Transverse colon (tissue), 4 donors: ENCODE data around the gene LRRC23. TPM values are rescaled to one million over a fixed set of nuclear protein-coding genes. Genes with fewer than 3 reads are reported as not detected.
"Not testable (repeated sequence)": the region's sequence is repeated elsewhere in the genome, so short reads cannot be mapped to it uniquely, and the experiment has no call there.

ENCODE experiments used
- DNase-seq: peaks from one replicate; pipeline ENCODE4 v3.0.0-alpha.2; 2019
- H3K27ac ChIP-seq, 4 donors: fragments of 200-600 bp; sonication (generic); 2 replicates each; pipeline ENCODE4 v1.5.1; 2016 to 2018; ENCODE audit warnings: inconsistent platforms in 4 of 4
- H3K27me3 ChIP-seq: fragments of 200-600 bp; sonication (generic); 2 replicates; pipeline ENCODE4 v1.5.1; 2017; ENCODE audit warnings: inconsistent platforms
- H3K36me3 ChIP-seq, 4 donors: fragments of 200-600 bp; sonication (generic); 2 replicates each; pipeline ENCODE4 v1.5.1; 2017 to 2019; ENCODE audit warnings: inconsistent platforms in 4 of 4
- H3K4me1 ChIP-seq, 4 donors: fragments of 200-600 bp; sonication (generic); 2 replicates each; pipeline ENCODE4 v1.5.1; 2017 to 2020; ENCODE audit warnings: inconsistent platforms in 4 of 4
- H3K4me3 ChIP-seq, 4 donors: fragments of 200-600 bp; sonication (generic); 1 replicate in 1 of 4; 2 replicates in 3 of 4; pipeline versions ENCODE4 v1.5.1 to v1.6.1; 2017 to 2019; ENCODE audit warnings: inconsistent platforms in 4 of 4
- H3K9me3 ChIP-seq, 2 donors: fragments of 200-600 bp; sonication (generic); 2 replicates each; pipeline ENCODE4 v1.5.1; 2017 to 2019; ENCODE audit warnings: inconsistent platforms in 2 of 2
- EP300 ChIP-seq: sonication (generic); formaldehyde crosslinking; IDR thresholded peaks from one replicate; pipeline ENCODE4 v1.6.1; 2017; ENCODE audit warnings: antibody characterized with exemption, low read depth
- POLR2A ChIP-seq: fragments of 450-650 bp; IDR thresholded peaks from one replicate; pipeline ENCODE4 v1.6.1; 2016; ENCODE audit warnings: antibody characterized with exemption, mild to moderate bottlenecking, moderate library complexity
- POLR2AphosphoS5 ChIP-seq, 3 donors: sonication (generic); formaldehyde crosslinking; IDR thresholded peaks; one replicate each; pipeline ENCODE4 v1.6.1; 2016; ENCODE audit warnings: antibody characterized with exemption in 3 of 3
- WGBS, 2 donors: methylation state at CpG; one replicate each; pipeline ENCODE4 v1.1.5; 2018; ENCODE audit warnings: low coverage in 1 of 2; 5-methylcytosine and 5-hydroxymethylcytosine counted together
- in situ Hi-C, 4 donors: fragments of 200-750 bp; cut with MboI; loops; one replicate each; pipeline versions ENCODE4 v1.15.0 to v1.15.1; 2017; ENCODE audit warnings: low sequenced_read_pairs in 3 of 4, low pct_ligation_motif_present in 1 of 4, low pct_unique_long_range_greater_than_20kb in 1 of 4
- intact Hi-C: fragments of 100-400 bp; cut with DNase I; formaldehyde crosslinking; loops from one replicate; pipeline ENCODE4 v1.15.1; 2023; ENCODE audit warnings: low total_unique reads
- total RNA-seq, 4 donors: library from RNA; depleted of rRNA; stranded (reverse); fragments of >200 nt; gene quantifications; one replicate each; pipeline ENCODE4 v1.1.0, GENCODE V29; 2016
- TF ChIP-seq, protein P1 (sequence below), 5 experiments: fragments of 200-600 bp in 3 of 5; fragments of 450-650 bp in 2 of 5; sonication (generic) in 3 of 5; IDR thresholded peaks; 1 replicate in 2 of 5; 2 replicates in 3 of 5; pipeline ENCODE4 v1.5.1; 2016 to 2017; ENCODE audit warnings: antibody characterized with exemption in 5 of 5, inconsistent platforms in 3 of 5, mild to moderate bottlenecking in 2 of 5, moderate library complexity in 1 of 5

Gene LRRC23
- total RNA-seq, 4 donors from 2014 or later: 0.60 to 11.3 (median 5.9) TPM; not detected in 1

DNA sequence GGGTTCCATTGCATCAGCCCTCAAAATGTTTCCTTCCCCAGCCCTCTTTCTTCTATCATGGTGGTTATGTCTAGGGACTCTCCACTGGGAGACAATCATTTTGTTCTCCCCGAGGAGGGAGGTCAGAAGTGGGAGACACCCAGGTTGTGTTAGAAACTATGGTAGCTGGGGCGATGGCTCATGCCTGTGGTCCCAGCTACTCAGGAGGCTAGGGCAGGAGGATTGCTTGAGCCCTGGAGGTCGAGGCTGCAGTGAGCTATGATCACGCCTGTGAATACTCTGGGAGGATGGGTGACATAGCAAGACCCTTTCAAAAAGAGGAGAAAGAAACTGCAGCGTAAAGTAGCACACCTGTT is 13.0 kb upstream of the LRRC23 start:
- no peak for TF ChIP-seq POLR2A
- no peak for TF ChIP-seq EP300
- no peak for TF ChIP-seq POLR2AphosphoS5 (IDR thresholded peaks at IDR 0.05)
- TF ChIP-seq, protein P1, sequence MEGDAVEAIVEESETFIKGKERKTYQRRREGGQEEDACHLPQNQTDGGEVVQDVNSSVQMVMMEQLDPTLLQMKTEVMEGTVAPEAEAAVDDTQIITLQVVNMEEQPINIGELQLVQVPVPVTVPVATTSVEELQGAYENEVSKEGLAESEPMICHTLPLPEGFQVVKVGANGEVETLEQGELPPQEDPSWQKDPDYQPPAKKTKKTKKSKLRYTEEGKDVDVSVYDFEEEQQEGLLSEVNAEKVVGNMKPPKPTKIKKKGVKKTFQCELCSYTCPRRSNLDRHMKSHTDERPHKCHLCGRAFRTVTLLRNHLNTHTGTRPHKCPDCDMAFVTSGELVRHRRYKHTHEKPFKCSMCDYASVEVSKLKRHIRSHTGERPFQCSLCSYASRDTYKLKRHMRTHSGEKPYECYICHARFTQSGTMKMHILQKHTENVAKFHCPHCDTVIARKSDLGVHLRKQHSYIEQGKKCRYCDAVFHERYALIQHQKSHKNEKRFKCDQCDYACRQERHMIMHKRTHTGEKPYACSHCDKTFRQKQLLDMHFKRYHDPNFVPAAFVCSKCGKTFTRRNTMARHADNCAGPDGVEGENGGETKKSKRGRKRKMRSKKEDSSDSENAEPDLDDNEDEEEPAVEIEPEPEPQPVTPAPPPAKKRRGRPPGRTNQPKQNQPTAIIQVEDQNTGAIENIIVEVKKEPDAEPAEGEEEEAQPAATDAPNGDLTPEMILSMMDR (IDR thresholded peaks at IDR 0.05): no peak
- H3K27me3 ChIP-seq: no peaks in the 10 kb centered on the region
- DNase-seq: no peak
- intact Hi-C loops: no loop called here
- peak overlapping the region in 3 of 4 donors; percentile 44 to 60 (median 54) for H3K4me3 ChIP-seq
- 76 to 78% methylated on average over 4 to 5 of the region's 5 CpGs for WGBS, 2 donors
- no peaks in the 10 kb centered on the region for H3K36me3 ChIP-seq
- H3K9me3 ChIP-seq: no peaks in the 10 kb centered on the region
- in situ Hi-C loops: no loop called here
- peak overlapping the region; percentile 89 to 97 (median 92) for H3K27ac ChIP-seq
- H3K4me1 ChIP-seq: peaks cover 3 to 21% (median 16%) of the 10 kb centered on the region in 4 donors

DNA sequence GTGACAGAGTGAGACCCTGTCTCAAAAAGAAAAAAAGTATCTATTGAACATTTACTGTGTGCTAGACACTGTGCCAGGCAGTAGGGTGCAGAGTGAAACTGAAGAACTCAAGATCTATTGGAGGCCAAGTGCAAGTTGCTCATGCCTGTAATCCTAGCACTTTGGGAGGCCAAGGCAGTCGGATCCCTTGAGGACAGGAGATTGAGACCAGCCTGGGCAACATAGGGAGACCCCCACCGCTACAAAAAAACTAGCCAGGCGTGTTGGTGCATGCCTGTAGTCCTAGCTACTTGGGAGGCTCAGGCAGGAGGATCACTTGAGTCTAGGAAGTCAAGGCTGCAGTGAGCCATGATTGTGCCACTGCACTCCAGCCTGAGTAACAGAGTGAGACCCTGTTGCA is 11.9 kb upstream of the LRRC23 start:
- in situ Hi-C loops, H3K4me3 ChIP-seq, H3K36me3 ChIP-seq, H3K27me3 ChIP-seq, H3K9me3 ChIP-seq, intact Hi-C loops, DNase-seq, H3K27ac ChIP-seq: not testable (repeated sequence)
- peaks cover 3 to 15% (median 11%) of the 10 kb centered on the region in 4 donors for H3K4me1 ChIP-seq
- WGBS, 2 donors: 80 to 91% methylated on average over 1 to 3 of the region's 3 CpGs

DNA sequence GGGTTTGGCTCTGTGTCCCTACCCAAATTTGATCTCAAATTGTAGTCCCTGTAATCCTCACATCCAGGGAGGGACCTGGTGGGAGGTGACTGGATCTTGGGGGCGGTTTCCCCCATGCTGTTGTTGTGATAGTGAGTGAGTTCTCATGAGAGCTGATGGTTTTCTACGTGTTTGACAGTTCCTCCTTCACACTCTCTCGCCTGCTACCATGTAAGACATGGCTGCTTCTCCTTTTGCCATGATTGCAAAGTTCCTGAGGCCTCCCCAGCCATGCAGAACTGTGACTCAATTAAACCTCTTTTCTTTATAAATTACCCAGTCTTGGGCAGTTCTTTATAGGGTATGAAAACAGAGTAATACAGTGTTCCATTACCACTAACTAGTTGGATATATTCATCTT is 10.3 kb upstream of the LRRC23 start:
- TF ChIP-seq EP300 (no peak), POLR2AphosphoS5 (IDR thresholded peaks at IDR 0.05) (no peak), POLR2A (no peak)
- TF ChIP-seq, protein P1 (IDR thresholded peaks at IDR 0.05): no peak
- Histone ChIP-seq H3K27me3 (no peaks in the 10 kb centered on the region), H3K36me3 (no peaks in the 10 kb centered on the region), H3K4me1 (peaks cover 3 to 15% (median 11%) of the 10 kb centered on the region in 4 donors), H3K4me3 (no peak overlapping the region), H3K9me3 (no peaks in the 10 kb centered on the region), H3K27ac (no peak overlapping the region)
- WGBS, 2 donors: 78 to 100% methylated on average over 2 to 3 of the region's 3 CpGs
- intact Hi-C loops (no loop called here), in situ Hi-C loops (no loop called here)
- DNase-seq: no peak

DNA sequence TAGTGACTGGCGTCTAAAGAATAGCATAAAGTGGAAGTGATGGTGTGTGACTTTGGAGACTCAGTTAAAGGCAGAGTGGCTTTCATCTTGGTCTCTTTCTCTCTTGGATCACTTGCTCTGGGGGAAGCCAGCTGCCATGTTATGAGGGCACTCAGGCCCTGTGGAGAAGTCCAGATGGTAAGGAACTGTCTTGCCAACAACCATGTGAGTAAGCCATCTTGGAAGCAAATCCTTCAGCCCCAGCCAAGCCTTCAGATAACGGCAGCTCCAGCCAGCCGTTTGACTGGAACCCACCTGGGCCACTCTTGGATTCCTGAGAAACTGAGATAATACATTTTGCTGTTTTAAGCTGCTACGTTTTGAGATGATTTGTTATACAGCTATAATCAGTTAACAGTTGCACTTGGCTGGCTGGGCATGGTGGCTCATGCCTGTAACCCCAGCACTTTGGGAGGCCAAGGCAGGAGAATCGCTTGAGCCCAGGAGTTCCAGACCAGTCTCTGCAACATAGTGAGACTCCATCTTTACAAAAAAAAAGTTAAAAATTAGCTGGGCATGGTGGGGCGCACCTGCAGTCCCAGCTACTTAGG is 7.7 kb upstream of the LRRC23 start:
- Histone ChIP-seq H3K4me1 (peaks cover 0 to 15% (median 11%) of the 10 kb centered on the region in 4 donors), H3K36me3 (no peaks in the 10 kb centered on the region), H3K4me3 (no peak overlapping the region), H3K9me3 (no peaks in the 10 kb centered on the region), H3K27me3 (no peaks in the 10 kb centered on the region), H3K27ac (no peak overlapping the region)
- in situ Hi-C loops (no loop called here), intact Hi-C loops (no loop called here)
- no peak for TF ChIP-seq POLR2A
- TF ChIP-seq EP300: no peak
- DNase-seq: no peak
- WGBS, 2 donors: 81 to 100% methylated on average over 1 to 6 of the region's 6 CpGs

DNA sequence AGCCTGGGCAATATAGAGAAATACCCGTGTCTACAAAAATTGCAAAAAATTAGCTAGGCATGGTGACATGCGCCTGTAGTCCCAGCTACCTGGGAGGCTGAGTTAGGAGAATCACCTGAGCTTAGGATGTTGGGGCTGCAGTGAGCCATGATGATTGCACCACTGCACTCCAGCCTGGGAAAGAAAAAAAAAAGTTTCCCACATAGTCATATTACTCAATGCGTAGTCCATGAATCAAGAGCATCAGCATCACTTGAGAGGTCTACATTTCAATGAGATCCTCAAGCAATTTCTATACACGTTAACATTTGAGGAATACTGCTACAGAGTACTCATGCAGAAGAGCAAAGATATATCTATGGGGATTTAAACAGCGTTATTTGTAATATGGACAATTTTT is 5.2 kb upstream of the LRRC23 start:
- intact Hi-C loops: no loop called here
- Histone ChIP-seq H3K4me1 (peaks cover 0 to 18% (median 16%) of the 10 kb centered on the region in 4 donors), H3K9me3 (no peaks in the 10 kb centered on the region), H3K27ac (peak overlapping the region in 3 of 4 donors; percentile 30 to 70 (median 68)), H3K4me3 (no peak overlapping the region), H3K36me3 (no peaks in the 10 kb centered on the region), H3K27me3 (no peaks in the 10 kb centered on the region)
- in situ Hi-C loops: no loop called here
- WGBS, 2 donors: 24 to 52% methylated on average over 2 to 5 of the region's 5 CpGs
- no peak for DNase-seq
- TF ChIP-seq, protein P1 (IDR thresholded peaks at IDR 0.05): no peak
- TF ChIP-seq POLR2AphosphoS5 (IDR thresholded peaks at IDR 0.05): no peak
- no peak for TF ChIP-seq EP300
- TF ChIP-seq POLR2A: no peak
